Mucosa of stomach (tissue), 1 donor: ENCODE measurements around the gene CELSR1.

Source experiments
- H3K27me3 ChIP-seq: one replicate; pipeline ENCODE4 v1.7.0; 2013; ENCODE audit warnings: mild to moderate bottlenecking, low read length; ENCODE audit not compliant: control insufficient read depth, insufficient read depth
- H3K36me3 ChIP-seq: one replicate; pipeline ENCODE4 v1.7.0; 2013; ENCODE audit warnings: low read length; ENCODE audit not compliant: control insufficient read depth, insufficient read depth
- H3K4me1 ChIP-seq: one replicate; pipeline ENCODE4 v1.7.0; 2013; ENCODE audit warnings: mild to moderate bottlenecking, low read length; ENCODE audit not compliant: control insufficient read depth, insufficient read depth
- H3K4me3 ChIP-seq: one replicate; pipeline ENCODE4 v1.7.0; 2013; ENCODE audit warnings: low read length
- H3K9ac ChIP-seq: one replicate; pipeline ENCODE4 v1.7.0; 2013; ENCODE audit warnings: mild to moderate bottlenecking, low read length, moderate library complexity
- H3K9me3 ChIP-seq: one replicate; pipeline ENCODE4 v1.7.0; 2013; ENCODE audit warnings: mild to moderate bottlenecking, low read length, moderate library complexity; ENCODE audit not compliant: control insufficient read depth
- donor health status: Pancreatic carcinoma.

The CELSR1 gene

GRCh38 chr22:46355369-46355995 lies 181.9 kb downstream of the CELSR1 start:
- peaks cover 7% of the 10 kb centered on the region for H3K36me3 ChIP-seq
- H3K9ac ChIP-seq, result no peak overlapping the region

GRCh38 chr22:46354993-46355305 lies 182.5 kb downstream of the CELSR1 start:
- no peak overlapping the region for H3K9ac ChIP-seq
- peaks cover 7% of the 10 kb centered on the region for H3K36me3 ChIP-seq
- no peaks in the 10 kb centered on the region for H3K9me3 ChIP-seq
- no peak overlapping the region for H3K4me3 ChIP-seq
- H3K27me3 ChIP-seq, result no peaks in the 10 kb centered on the region
- H3K4me1 ChIP-seq, result no peaks in the 10 kb centered on the region

More at GRCh38 chr22:46355369-46355995, 181.9 kb downstream of the CELSR1 start:
- H3K9me3 ChIP-seq, result no peaks in the 10 kb centered on the region
- H3K4me1 ChIP-seq, result no peaks in the 10 kb centered on the region
- H3K27me3 ChIP-seq, result no peaks in the 10 kb centered on the region
- no peak overlapping the region for H3K4me3 ChIP-seq

- H3K27me3 ChIP-seq, result no peaks in the 10 kb centered on the region
- H3K4me1 ChIP-seq, result no peaks in the 10 kb centered on the region
- H3K36me3 ChIP-seq, result peaks cover 7% of the 10 kb centered on the region
- H3K4me3 ChIP-seq, result no peak overlapping the region
- H3K9ac ChIP-seq, result no peak overlapping the region
- no peaks in the 10 kb centered on the region for H3K9me3 ChIP-seq
Observed at GRCh38 chr22:46354176-46354992, 183.0 kb downstream of the CELSR1 start.

GRCh38 chr22:46353483-46354105 lies 183.8 kb downstream of the CELSR1 start:
- no peaks in the 10 kb centered on the region for H3K9me3 ChIP-seq
- H3K27me3 ChIP-seq, result no peaks in the 10 kb centered on the region
- no peaks in the 10 kb centered on the region for H3K4me1 ChIP-seq
- H3K9ac ChIP-seq, result no peak overlapping the region
- peaks cover 7% of the 10 kb centered on the region for H3K36me3 ChIP-seq
- H3K4me3 ChIP-seq, result no peak overlapping the region

DNA sequence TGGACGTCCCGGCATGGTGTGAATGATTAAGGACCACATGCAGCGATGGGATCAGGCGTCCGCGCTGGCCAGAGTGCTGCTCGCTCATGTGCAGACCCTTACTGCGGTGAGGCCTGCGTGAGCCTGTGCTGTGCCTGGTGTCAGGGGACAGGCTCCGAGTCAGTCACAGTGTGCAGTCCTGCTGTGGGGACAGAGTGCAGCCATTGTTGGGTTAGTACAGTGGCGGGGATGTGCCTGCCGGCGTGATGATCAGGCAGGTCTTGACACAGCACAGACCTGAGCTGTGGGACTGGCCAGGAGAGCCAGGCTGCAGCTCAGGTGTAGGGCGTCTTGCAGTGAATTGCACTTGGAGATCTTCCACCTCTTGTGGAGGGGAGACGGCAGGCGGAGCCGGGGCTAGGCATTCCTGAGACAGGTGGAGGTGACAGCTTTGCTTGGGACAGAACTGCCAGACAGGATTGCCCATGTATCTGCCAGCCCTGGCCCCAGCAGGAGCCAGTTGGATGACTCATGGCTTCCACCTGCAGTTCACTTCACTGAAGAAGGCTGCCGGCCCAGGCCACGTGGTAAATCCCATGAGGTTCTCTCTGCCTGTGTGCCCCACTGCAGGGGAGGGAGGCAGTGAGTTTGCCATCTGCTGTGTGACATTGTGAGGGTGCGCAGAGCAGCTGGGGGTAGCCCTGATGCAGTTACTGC lies 184.6 kb downstream of the CELSR1 start:
- no peak overlapping the region for H3K4me3 ChIP-seq
- H3K9ac ChIP-seq, result no peak overlapping the region
- H3K4me1 ChIP-seq, result no peaks in the 10 kb centered on the region
- H3K27me3 ChIP-seq, result no peaks in the 10 kb centered on the region
- H3K9me3 ChIP-seq, result no peaks in the 10 kb centered on the region
- peaks cover 7% of the 10 kb centered on the region for H3K36me3 ChIP-seq

DNA sequence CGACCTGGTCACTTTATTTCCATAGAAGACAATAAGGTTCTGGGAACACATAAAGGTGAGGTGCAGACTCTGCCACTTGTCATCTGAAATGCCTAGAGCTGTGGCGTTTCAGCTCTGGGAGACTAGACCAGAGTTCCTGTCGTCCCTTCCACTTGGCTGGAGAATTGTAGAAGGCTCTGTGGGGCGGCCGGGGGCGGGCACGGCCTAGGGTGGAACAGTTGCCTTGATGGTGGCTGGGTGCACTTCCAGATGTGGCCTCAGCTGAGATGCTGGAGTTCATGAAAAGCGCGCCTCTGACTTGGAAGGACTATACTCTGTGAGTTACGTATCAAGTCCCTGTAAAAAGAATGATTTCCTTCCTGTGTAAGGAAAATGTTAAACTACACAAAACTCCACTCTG lies 185.1 kb downstream of the CELSR1 start:
- Histone ChIP-seq H3K9me3 (no peaks in the 10 kb centered on the region), H3K9ac (no peak overlapping the region), H3K4me1 (no peaks in the 10 kb centered on the region), H3K4me3 (no peak overlapping the region), H3K36me3 (peaks cover 7% of the 10 kb centered on the region), H3K27me3 (no peaks in the 10 kb centered on the region)

GRCh38 chr22:46351767-46352166 lies 185.7 kb downstream of the CELSR1 start:
- no peak overlapping the region for H3K4me3 ChIP-seq
- H3K36me3 ChIP-seq, result peaks cover 8% of the 10 kb centered on the region
- no peak overlapping the region for H3K9ac ChIP-seq
- H3K4me1 ChIP-seq, result no peaks in the 10 kb centered on the region
- H3K27me3 ChIP-seq, result no peaks in the 10 kb centered on the region
- no peaks in the 10 kb centered on the region for H3K9me3 ChIP-seq

- Histone ChIP-seq H3K9ac (no peak overlapping the region), H3K36me3 (peaks cover 13% of the 10 kb centered on the region), H3K27me3 (no peaks in the 10 kb centered on the region), H3K4me3 (no peak overlapping the region), H3K9me3 (no peaks in the 10 kb centered on the region), H3K4me1 (no peaks in the 10 kb centered on the region)
Observed at GRCh38 chr22:46351131-46351735, 186.2 kb downstream of the CELSR1 start.

DNA sequence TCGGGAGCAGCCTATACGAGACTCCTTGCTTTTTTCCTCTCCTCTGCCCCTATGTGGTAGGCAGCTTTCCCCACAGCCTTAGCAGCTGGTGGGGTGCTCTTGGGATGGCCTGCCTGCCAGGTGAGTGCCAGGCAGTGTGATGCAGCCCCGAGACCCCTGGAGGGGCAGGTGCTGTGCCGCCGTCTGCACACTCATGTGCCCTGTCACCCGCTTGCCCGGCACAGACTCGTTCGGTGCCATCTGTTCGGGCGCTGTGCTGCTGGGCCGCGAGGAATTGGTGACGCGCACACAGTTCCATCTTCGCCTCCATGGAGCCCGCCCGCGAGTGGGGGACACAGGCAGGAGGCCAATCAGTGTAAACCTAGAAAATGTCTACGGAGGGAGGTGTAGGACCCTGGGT lies 186.8 kb downstream of the CELSR1 start:
- no peaks in the 10 kb centered on the region for H3K4me1 ChIP-seq
- H3K9me3 ChIP-seq, result no peaks in the 10 kb centered on the region
- no peaks in the 10 kb centered on the region for H3K27me3 ChIP-seq
- peaks cover 15% of the 10 kb centered on the region for H3K36me3 ChIP-seq
- no peak overlapping the region for H3K9ac ChIP-seq
- H3K4me3 ChIP-seq, result no peak overlapping the region

GRCh38 chr22:46350121-46350520 lies 187.3 kb downstream of the CELSR1 start:
- H3K27me3 ChIP-seq, result no peaks in the 10 kb centered on the region
- no peaks in the 10 kb centered on the region for H3K9me3 ChIP-seq
- H3K4me3 ChIP-seq, result no peak overlapping the region
- H3K36me3 ChIP-seq, result peaks cover 15% of the 10 kb centered on the region
- H3K9ac ChIP-seq, result no peak overlapping the region
- no peaks in the 10 kb centered on the region for H3K4me1 ChIP-seq

DNA sequence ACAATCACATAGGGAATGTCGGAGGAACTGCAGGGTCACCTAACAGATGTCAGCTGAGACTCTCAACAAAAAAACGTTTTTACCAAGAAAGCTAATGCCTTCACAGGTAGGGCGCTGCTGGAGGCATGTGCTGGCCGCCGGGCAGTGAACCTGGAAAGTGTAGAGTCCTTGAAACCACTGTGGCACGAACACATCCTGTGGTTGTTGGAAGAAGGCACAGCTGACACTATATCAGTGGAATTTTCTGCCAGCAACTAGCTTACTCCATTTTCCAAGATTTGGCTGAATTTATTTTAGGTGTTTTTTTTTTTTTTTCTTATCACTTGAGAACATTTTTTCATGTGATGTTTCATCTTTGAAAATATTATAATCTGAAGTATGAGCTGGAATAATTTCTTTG lies 187.7 kb downstream of the CELSR1 start:
- no peak overlapping the region for H3K9ac ChIP-seq
- H3K4me1 ChIP-seq, result no peaks in the 10 kb centered on the region
- no peaks in the 10 kb centered on the region for H3K9me3 ChIP-seq
- H3K36me3 ChIP-seq, result peaks cover 15% of the 10 kb centered on the region
- no peak overlapping the region for H3K4me3 ChIP-seq
- no peaks in the 10 kb centered on the region for H3K27me3 ChIP-seq
